ENCODE data around the gene ADGRG2.

Gene ADGRG2

GRCh38 chrX:19121898-19122640 is at the start of gene ADGRG2:
TSS of gene ADGRG2 (minus strand) at chrX:19122468. CDS start at chrX:19068834, 53,634 bp downstream.
- DNase-seq, result peak; percentile 24

GRCh38 chrX:19168609-19169008 is 46.3 kb upstream of the ADGRG2 start:
- DNase-seq, result no peak

GRCh38 chrX:19162851-19163250 is 40.6 kb upstream of the ADGRG2 start:
- DNase-seq, result no peak

DNA sequence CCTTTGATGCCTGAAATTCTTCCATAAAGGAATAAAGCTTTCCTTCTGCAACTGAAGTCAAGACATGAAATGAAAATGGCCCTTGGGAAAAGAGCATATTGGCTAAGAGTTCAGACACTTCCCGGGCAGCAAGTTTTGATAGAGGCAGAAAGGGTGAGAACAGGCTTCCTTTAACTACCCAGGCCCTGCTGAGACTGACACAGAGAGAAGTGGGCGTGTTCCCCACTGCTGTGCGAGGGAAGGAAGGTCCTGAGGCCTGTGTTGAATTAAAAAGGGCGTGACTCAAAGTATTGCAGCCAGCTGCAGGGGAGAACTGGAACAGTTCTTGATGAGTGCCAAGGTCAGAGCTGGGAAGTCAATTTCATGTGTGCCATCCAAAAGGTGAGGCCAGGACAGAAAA is 33.9 kb upstream of the ADGRG2 start:
- DNase-seq, result no peak

DNA sequence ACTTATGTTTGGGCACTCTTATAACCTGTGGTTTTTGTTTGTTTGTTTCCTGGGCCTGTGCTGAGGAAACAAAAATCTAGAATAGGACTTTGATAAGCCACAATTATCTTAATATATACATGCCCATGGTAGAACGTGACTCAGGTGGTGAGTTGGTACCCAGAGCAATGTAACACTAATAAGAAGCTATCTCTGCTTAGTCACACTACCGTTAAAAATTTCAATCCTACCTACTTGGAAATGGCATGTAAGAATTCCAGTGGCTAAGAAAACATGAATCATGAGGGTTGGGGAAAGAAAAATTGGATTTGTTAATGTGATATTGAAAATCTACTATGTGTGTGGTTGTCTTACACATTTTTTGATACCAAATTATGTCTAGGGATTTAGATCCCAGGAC is 30.5 kb upstream of the ADGRG2 start:
- DNase-seq, result peak; percentile 10

- DNase-seq, result no peak
These were observed 14.8 kb upstream of the ADGRG2 start for GRCh38 chrX:19137067-19137466.

GRCh38 chrX:19133784-19134183 is 11.5 kb upstream of the ADGRG2 start:
- no peak for DNase-seq

GRCh38 chrX:19133231-19133630 is 11.0 kb upstream of the ADGRG2 start:
- DNase-seq, result peak; percentile 7

DNA sequence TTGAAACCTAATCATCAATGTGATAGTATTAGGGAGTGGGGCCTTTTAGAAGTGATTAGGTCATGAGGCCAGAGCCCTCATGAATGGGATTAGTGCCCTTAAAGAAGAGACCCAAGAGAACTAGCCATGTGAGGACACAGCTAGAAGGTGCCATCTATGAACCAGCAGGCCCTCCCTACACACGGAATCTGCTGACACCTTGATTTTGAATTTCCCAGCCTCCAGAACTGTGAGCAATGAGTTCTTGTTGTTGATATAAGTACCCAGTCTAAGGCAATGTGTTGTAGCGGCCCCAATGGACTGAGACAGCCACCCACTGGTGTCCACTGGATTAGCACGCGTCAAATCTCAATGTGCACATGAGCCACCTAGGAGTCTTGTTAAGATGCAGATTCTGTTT is 8.4 kb upstream of the ADGRG2 start:
- DNase-seq, result no peak

- DNase-seq, result no peak
These were observed 7.4 kb upstream of the ADGRG2 start for GRCh38 chrX:19129694-19130093.

DNA sequence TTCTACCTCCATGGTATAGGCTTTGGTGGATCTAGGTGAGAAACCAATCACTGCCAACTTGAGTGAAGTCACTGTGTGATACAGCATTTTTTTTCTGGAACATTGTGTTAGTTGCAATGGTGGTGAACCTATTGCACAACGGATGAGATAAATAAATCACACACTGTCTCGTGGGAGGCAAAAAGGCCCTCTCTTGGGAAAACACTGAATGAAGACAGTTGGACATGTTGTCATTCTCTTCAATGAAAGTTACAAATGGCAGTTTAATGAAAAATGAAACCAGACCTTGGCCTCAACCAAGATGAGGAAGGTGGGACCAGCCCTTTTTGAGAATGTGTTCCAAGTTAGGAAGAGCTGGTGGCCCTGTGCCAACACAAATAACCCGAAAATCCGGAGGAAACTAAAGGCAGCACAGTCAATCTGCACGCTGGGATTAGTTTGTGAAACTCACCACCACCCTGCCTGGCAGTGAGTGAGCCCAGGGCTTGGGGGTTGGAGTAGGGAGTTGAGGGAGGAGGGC is 5.4 kb upstream of the ADGRG2 start:
- DNase-seq, result peak; percentile 23

GRCh38 chrX:19122641-19123009 is 357 bp upstream of the ADGRG2 start:
- DNase-seq, result no peak

GRCh38 chrX:19121466-19121865 is 802 bp downstream of the ADGRG2 start:
- DNase-seq, result no peak

GRCh38 chrX:19110642-19111041 is 11.6 kb downstream of the ADGRG2 start:
- no peak for DNase-seq

GRCh38 chrX:19107035-19107434 is 15.2 kb downstream of the ADGRG2 start:
- no peak for DNase-seq

DNA sequence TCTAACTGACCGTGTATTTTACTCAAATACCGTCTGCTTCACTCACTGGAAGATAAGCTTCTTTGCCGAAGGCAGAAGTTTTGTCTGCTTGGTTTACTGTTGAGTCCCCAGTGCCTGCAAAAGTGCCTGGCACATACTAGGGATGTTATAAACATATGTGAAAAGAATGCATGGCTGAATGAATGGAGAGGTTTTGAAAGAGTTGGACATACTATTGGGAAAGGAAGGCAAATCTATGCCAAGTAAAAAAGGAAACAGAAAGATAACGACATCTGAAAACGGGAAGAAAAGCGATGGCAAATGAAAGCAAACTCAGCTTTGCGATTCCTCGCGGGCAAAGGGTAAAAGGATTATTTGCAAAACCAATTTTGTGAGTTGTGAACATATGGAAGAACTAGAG is 21.7 kb downstream of the ADGRG2 start:
- no peak for DNase-seq

GRCh38 chrX:19097553-19098283 is 24.6 kb downstream of the ADGRG2 start:
- no peak for DNase-seq

- DNase-seq, result no peak
These were observed 25.7 kb downstream of the ADGRG2 start for GRCh38 chrX:19096586-19096985.

GRCh38 chrX:19094654-19095053 is 27.6 kb downstream of the ADGRG2 start:
- no peak for DNase-seq

DNA sequence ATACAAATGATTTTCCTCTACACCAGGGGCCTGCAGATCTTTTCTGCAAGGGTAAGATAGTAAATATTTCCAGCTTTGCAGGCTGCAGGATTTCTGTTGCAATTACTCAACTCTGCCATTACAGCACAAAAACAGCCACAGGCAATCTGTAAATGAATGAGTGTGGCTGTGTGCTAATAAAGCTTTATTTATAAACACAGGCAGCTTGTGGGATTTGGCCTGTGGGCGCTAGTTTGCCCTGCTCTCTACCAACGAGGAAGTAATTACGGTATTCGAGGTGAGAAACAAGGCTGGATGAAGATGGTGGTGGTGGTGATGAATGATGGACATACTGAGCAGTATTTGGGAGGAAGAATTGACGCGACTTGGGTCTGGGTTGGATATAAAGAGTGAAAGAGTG is 30.7 kb downstream of the ADGRG2 start:
- no peak for DNase-seq

- DNase-seq, result no peak
These were observed 32.7 kb downstream of the ADGRG2 start for GRCh38 chrX:19089555-19090040.

DNA sequence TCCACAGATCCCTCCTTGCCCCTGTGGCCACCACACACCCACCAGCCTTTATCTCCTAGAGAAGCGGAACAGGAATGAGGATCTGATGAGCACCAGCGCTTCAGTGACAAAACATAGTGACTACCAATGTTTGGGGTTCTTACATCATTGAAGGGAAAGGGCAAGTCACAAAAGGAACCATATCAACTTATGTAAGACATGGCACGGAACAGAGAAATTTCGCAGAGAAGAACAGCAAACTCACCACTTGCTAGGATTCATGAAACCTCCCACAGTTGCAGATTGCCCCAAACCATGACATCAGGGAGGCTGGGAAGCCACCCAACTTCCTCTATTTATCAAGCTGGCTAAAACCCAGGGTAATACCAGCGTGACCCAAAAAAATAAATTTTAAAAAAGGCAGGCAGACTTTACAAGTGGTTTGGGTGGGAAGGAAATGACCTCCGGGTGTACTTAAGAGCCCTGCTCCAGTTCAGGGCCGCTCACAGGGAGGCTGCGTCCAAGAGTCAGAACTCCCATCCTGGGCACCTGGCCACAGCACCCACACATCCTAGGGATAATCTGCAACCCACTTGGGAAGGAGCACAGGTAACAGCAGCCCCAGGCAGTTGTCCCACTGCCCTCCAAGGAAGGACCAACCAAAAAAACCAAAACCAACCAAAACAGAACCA is 36.0 kb downstream of the ADGRG2 start:
- DNase-seq, result no peak

GRCh38 chrX:19085666-19086065 is 36.6 kb downstream of the ADGRG2 start:
- DNase-seq, result no peak

DNA sequence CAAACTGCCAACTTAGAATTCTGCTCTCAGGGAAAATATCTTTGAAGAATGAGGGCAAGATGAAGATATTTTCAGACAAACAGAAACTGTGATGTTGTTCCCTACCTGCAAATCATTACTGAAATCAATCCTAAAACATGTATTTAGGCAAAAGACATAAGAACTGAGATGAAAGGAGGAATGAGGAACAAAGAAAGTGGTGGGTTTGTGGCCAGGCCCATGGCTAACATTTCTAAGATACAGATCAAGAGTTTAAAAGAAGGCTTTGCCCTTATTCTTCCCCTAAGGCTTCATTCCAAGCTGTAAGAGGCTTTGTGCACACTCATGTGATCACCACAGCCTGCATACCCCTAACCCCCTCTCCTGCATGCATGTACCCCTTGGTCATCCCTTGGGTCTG is 46.5 kb downstream of the ADGRG2 start:
- no peak for DNase-seq

Measured in fibroblast of skin of right quadriceps (primary cell).